Naive thymus-derived CD4-positive, alpha-beta T cell (primary cell): ENCODE data around the gene SLC6A9. TPM values are rescaled to one million over a fixed set of nuclear protein-coding genes. Genes with fewer than 3 reads are reported as not detected.

ENCODE experiments used
- ATAC-seq: fragments of 150-1000 bp; cut with Tn5 transposase; 2 replicates; pipeline ENCODE4 v1.10.0; 2021; ENCODE audit warnings: mild to moderate bottlenecking, moderate library complexity
- CTCF ChIA-PET: fragments of 350-600 bp; sonication (Branson Sonifier 250); formaldehyde crosslinking; loops from one replicate; lab custom pipeline; 2021; ENCODE audit warnings: antibody characterized with exemption; lab: Charles Lee
- POLR2A ChIA-PET: fragments of 350-600 bp; sonication (Branson Sonifier 250); formaldehyde crosslinking; loops from one replicate; lab custom pipeline; 2021; ENCODE audit warnings: antibody characterized with exemption, inconsistent platforms; lab: Charles Lee
- DNase-seq, 9 donors: peaks; one replicate each; pipeline versions ENCODE4 v3.0.0 to v3.0.0-alpha.2; 2020 to 2022; ENCODE audit warnings: mixed read lengths in 1 of 9
- H3K27ac ChIP-seq: one replicate; pipeline ENCODE4 v1.7.0; 2013; ENCODE audit warnings: mild to moderate bottlenecking, low read depth, low read length, moderate library complexity
- H3K27me3 ChIP-seq, 2 donors: one replicate each; pipeline ENCODE4 v1.7.0; 2013; ENCODE audit warnings: low read length in 2 of 2, mild to moderate bottlenecking in 2 of 2, moderate library complexity in 2 of 2; ENCODE audit not compliant: control insufficient read depth in 2 of 2, insufficient read depth in 2 of 2
- H3K36me3 ChIP-seq, 3 experiments: 1 replicate in 2 of 3; 2 replicates in 1 of 3; pipeline ENCODE4 v1.7.0; 2013; ENCODE audit warnings: low read length in 3 of 3, mild to moderate bottlenecking in 3 of 3, moderate library complexity in 1 of 3; ENCODE audit not compliant: insufficient read depth in 3 of 3, control insufficient read depth in 2 of 3
- H3K4me1 ChIP-seq, 2 donors: one replicate each; pipeline ENCODE4 v1.7.0; 2013; ENCODE audit warnings: low read length in 2 of 2, mild to moderate bottlenecking in 2 of 2, moderate library complexity in 1 of 2; ENCODE audit not compliant: control insufficient read depth in 2 of 2, insufficient read depth in 2 of 2
- H3K4me3 ChIP-seq: 2 replicates; pipeline ENCODE4 v1.7.0; 2013; ENCODE audit warnings: mild to moderate bottlenecking, low read length
- H3K9me3 ChIP-seq, 3 experiments: 1 replicate in 2 of 3; 2 replicates in 1 of 3; pipeline ENCODE4 v1.7.0; 2013; ENCODE audit warnings: low read length in 3 of 3; ENCODE audit not compliant: control insufficient read depth in 2 of 3
- H3K27ac Mint-ChIP-seq, 9 donors: one replicate each; pipeline ENCODE4 v1.8.0; 2020 to 2022; ENCODE audit warnings: mixed read lengths in 9 of 9, mild to moderate bottlenecking in 8 of 9, moderate library complexity in 5 of 9, inconsistent platforms in 2 of 9
- H3K27me3 Mint-ChIP-seq, 5 donors: one replicate each; pipeline ENCODE4 v1.8.0; 2021 to 2022; ENCODE audit warnings: mixed read lengths in 5 of 5, mild to moderate bottlenecking in 1 of 5
- H3K36me3 Mint-ChIP-seq, 5 donors: one replicate each; pipeline ENCODE4 v1.8.0; 2020 to 2022; ENCODE audit warnings: mixed read lengths in 5 of 5, mild to moderate bottlenecking in 3 of 5, inconsistent platforms in 1 of 5
- H3K4me1 Mint-ChIP-seq, 7 donors: one replicate each; pipeline ENCODE4 v1.8.0; 2020 to 2022; ENCODE audit warnings: mixed read lengths in 7 of 7, mild to moderate bottlenecking in 3 of 7, inconsistent platforms in 1 of 7
- H3K4me3 Mint-ChIP-seq, 10 donors: one replicate each; pipeline ENCODE4 v1.8.0; 2020 to 2022; ENCODE audit warnings: mild to moderate bottlenecking in 10 of 10, mixed read lengths in 10 of 10, moderate library complexity in 6 of 10, inconsistent platforms in 2 of 10
- H3K9me3 Mint-ChIP-seq, 11 donors: one replicate each; pipeline ENCODE4 v1.8.0; 2020 to 2022; ENCODE audit warnings: mixed read lengths in 11 of 11, mild to moderate bottlenecking in 4 of 11, inconsistent platforms in 1 of 11, moderate library complexity in 1 of 11
- intact Hi-C, 2 donors: fragments of 100-400 bp; cut with micrococcal nuclease; formaldehyde crosslinking; loops; one replicate each; pipeline ENCODE4 v1.15.1; 2023
- polyA plus RNA-seq, 2 donors: library from polyadenylated mRNA; unstranded; fragments of 300-500 nt; fragmentation: Illumina TruSeq; gene quantifications; one replicate each; pipeline ENCODE4 v1.2.3, GENCODE V29; 2021
- total RNA-seq, 6 experiments: library from RNA in 5 of 6; stranded (reverse) in 5 of 6; gene quantifications; 1 replicate in 5 of 6; 2 replicates in 1 of 6; pipeline ENCODE4 v1.2.3 and lab custom pipeline; 2021 to 2026

The SLC6A9 gene
- total and polyA plus RNA-seq, 7 experiments from 2014 or later: 0.26 to 5.0 (median 0.49) TPM; not detected in 2

GRCh38 chr1:43962324-43962723 is 68.9 kb downstream of the SLC6A9 start:
- Histone ChIP-seq H3K36me3 (peaks cover 0 to 42% (median 0%) of the 10 kb centered on the region in 3 experiments), H3K27ac (no peak overlapping the region), H3K27me3 (no peaks in the 10 kb centered on the region), H3K4me3 (no peak overlapping the region), H3K4me1 (no peaks in the 10 kb centered on the region), H3K9me3 (no peaks in the 10 kb centered on the region)
- ChIA-PET CTCF (no interaction called here), POLR2A (no interaction called here)
- DNase-seq: no peak
- no peak for ATAC-seq
- Mint-ChIP-seq H3K36me3 (peaks cover 4 to 31% (median 15%) of the 10 kb centered on the region in 5 donors), H3K27ac (no peak overlapping the region), H3K4me3 (no peak overlapping the region), H3K27me3 (no peaks in the 10 kb centered on the region), H3K4me1 (no peaks in the 10 kb centered on the region), H3K9me3 (no peaks in the 10 kb centered on the region)
- intact Hi-C loops: no loop called here

- Mint-ChIP-seq H3K4me3 (no peak overlapping the region), H3K36me3 (peaks cover 4 to 34% (median 19%) of the 10 kb centered on the region in 5 donors), H3K4me1 (no peaks in the 10 kb centered on the region), H3K9me3 (no peaks in the 10 kb centered on the region), H3K27me3 (no peaks in the 10 kb centered on the region), H3K27ac (no peak overlapping the region)
- intact Hi-C loops: no loop called here
- Histone ChIP-seq H3K4me1 (no peaks in the 10 kb centered on the region), H3K4me3 (no peak overlapping the region), H3K27me3 (no peaks in the 10 kb centered on the region), H3K27ac (no peak overlapping the region), H3K9me3 (no peaks in the 10 kb centered on the region), H3K36me3 (peaks cover 0 to 48% (median 0%) of the 10 kb centered on the region in 3 experiments)
- CTCF ChIA-PET: no interaction called here
- ATAC-seq (no peak), DNase-seq (no peak)
- POLR2A ChIA-PET: no interaction called here
These were observed 69.6 kb downstream of the SLC6A9 start for GRCh38 chr1:43961692-43962091.

GRCh38 chr1:43960798-43961197 is 70.5 kb downstream of the SLC6A9 start:
- Histone ChIP-seq H3K4me1 (no peaks in the 10 kb centered on the region), H3K36me3 (peaks cover 0 to 54% (median 0%) of the 10 kb centered on the region in 3 experiments), H3K27me3 (no peaks in the 10 kb centered on the region), H3K9me3 (no peaks in the 10 kb centered on the region), H3K27ac (no peak overlapping the region), H3K4me3 (no peak overlapping the region)
- Mint-ChIP-seq H3K4me1 (no peaks in the 10 kb centered on the region), H3K4me3 (no peak overlapping the region), H3K27me3 (no peaks in the 10 kb centered on the region), H3K27ac (no peak overlapping the region), H3K36me3 (peaks cover 4 to 34% (median 19%) of the 10 kb centered on the region in 5 donors), H3K9me3 (no peaks in the 10 kb centered on the region)
- POLR2A ChIA-PET: no interaction called here
- no peak for ATAC-seq
- DNase-seq: no peak
- intact Hi-C loops: no loop called here
- CTCF ChIA-PET: no interaction called here

GRCh38 chr1:43958351-43959255 is 72.7 kb downstream of the SLC6A9 start:
- Histone ChIP-seq H3K9me3 (no peaks in the 10 kb centered on the region), H3K36me3 (peaks cover 0 to 49% (median 0%) of the 10 kb centered on the region in 3 experiments), H3K27ac (no peak overlapping the region), H3K4me1 (no peaks in the 10 kb centered on the region), H3K4me3 (no peak overlapping the region), H3K27me3 (no peaks in the 10 kb centered on the region)
- POLR2A ChIA-PET: no interaction called here
- Mint-ChIP-seq H3K27me3 (no peaks in the 10 kb centered on the region), H3K27ac (no peak overlapping the region), H3K36me3 (peaks cover 4 to 34% (median 19%) of the 10 kb centered on the region in 5 donors), H3K4me1 (peaks cover 0 to 6% (median 0%) of the 10 kb centered on the region in 7 donors), H3K9me3 (no peaks in the 10 kb centered on the region), H3K4me3 (no peak overlapping the region)
- no peak for ATAC-seq
- intact Hi-C loops: no loop called here
- CTCF ChIA-PET: interaction anchor here (1.3 kb wide), 1 partner anchor 24 kb away, joined by 5 read pairs; no protein-coding TSS in a partner anchor
- no peak for DNase-seq

GRCh38 chr1:43957407-43958040 is 73.7 kb downstream of the SLC6A9 start:
- Mint-ChIP-seq H3K27me3 (no peaks in the 10 kb centered on the region), H3K4me1 (peaks cover 0 to 6% (median 0%) of the 10 kb centered on the region in 7 donors), H3K9me3 (no peaks in the 10 kb centered on the region), H3K36me3 (peaks cover 3 to 29% (median 16%) of the 10 kb centered on the region in 5 donors), H3K4me3 (no peak overlapping the region), H3K27ac (peak overlapping the region in 1 of 9 donors; percentile 70)
- ATAC-seq (no peak), DNase-seq (no peak)
- H3K27me3 ChIP-seq: no peaks in the 10 kb centered on the region
- no peak overlapping the region for H3K4me3 ChIP-seq
- ChIA-PET POLR2A (no interaction called here), CTCF (interaction anchor here (1.3 kb wide), 1 partner anchor 23 kb away, joined by 5 read pairs; no protein-coding TSS in a partner anchor)
- H3K27ac ChIP-seq: no peak overlapping the region
- no peaks in the 10 kb centered on the region for H3K4me1 ChIP-seq
- no peaks in the 10 kb centered on the region for H3K9me3 ChIP-seq
- H3K36me3 ChIP-seq: peaks cover 0 to 49% (median 0%) of the 10 kb centered on the region in 3 experiments
- intact Hi-C loops: no loop called here

- no peak for DNase-seq
- no peak overlapping the region for H3K4me3 ChIP-seq
- ChIA-PET POLR2A (no interaction called here), CTCF (no interaction called here)
- Mint-ChIP-seq H3K27ac (peak overlapping the region in 1 of 9 donors; percentile 62), H3K4me3 (no peak overlapping the region), H3K27me3 (no peaks in the 10 kb centered on the region), H3K36me3 (peaks cover 0 to 29% (median 12%) of the 10 kb centered on the region in 5 donors), H3K9me3 (no peaks in the 10 kb centered on the region), H3K4me1 (peaks cover 0 to 8% (median 7%) of the 10 kb centered on the region in 7 donors)
- no peaks in the 10 kb centered on the region for H3K9me3 ChIP-seq
- no peak for ATAC-seq
- H3K4me1 ChIP-seq: no peaks in the 10 kb centered on the region
- peaks cover 0 to 43% (median 0%) of the 10 kb centered on the region in 3 experiments for H3K36me3 ChIP-seq
- intact Hi-C loops: no loop called here
- H3K27me3 ChIP-seq: no peaks in the 10 kb centered on the region
- no peak overlapping the region for H3K27ac ChIP-seq
These were observed 75.0 kb downstream of the SLC6A9 start for GRCh38 chr1:43956234-43956633.
